Endothelial cell of umbilical vein (primary cell): ENCODE data around the gene SMAD2. TPM values are rescaled to one million over a fixed set of nuclear protein-coding genes. Genes with fewer than 3 reads are reported as not detected.
A peak's percentile ranks its signal among the peaks of the same experiment; 100 is the strongest.

Experiments used
- BruUV-seq: library from RNA; stranded (reverse); fragments of 400-500 nt; replicated peaks from 2 replicates; lab custom pipeline; 2021; lab: Mats Ljungman, UMichigan
- CTCF ChIA-PET: fragments of 300-600, 350-600 bp; sonication (Branson Sonifier 250); formaldehyde crosslinking; loops from one replicate; lab custom pipeline; 2021; ENCODE audit warnings: antibody characterized with exemption, inconsistent platforms; lab: Charles Lee
- POLR2A ChIA-PET: fragments of 300-600, 350-600 bp; sonication (Branson Sonifier 250); formaldehyde crosslinking; loops from one replicate; lab custom pipeline; 2021; ENCODE audit warnings: antibody characterized with exemption, inconsistent platforms; lab: Charles Lee
- DNase-seq: peaks from one replicate; pipeline ENCODE4 v3.0.0-alpha.2; 2011; ENCODE audit warnings: low read depth, low spot score
- FAIRE-seq: peaks from 2 replicates; lab custom pipeline; 2011; peaks lifted over from hg19 to GRCh38; lab: Jason Lieb, UNC
- H2AFZ ChIP-seq: 2 replicates; pipeline ENCODE4 v1.6.0; 2012; ENCODE audit warnings: low read depth, low read length, control low read depth, inconsistent platforms
- H3K27ac ChIP-seq: 2 replicates; pipeline ENCODE4 v1.5.1; 2011; ENCODE audit warnings: low read depth, mild to moderate bottlenecking, control low read depth, low read length, moderate library complexity; ENCODE audit not compliant: insufficient read depth
- H3K27me3 ChIP-seq, 2 experiments: 2 replicates each; pipeline versions ENCODE4 v1.6.0 to v1.6.1; 2011; ENCODE audit warnings: low read length in 2 of 2, mixed read lengths in 1 of 2; ENCODE audit not compliant: control insufficient read depth in 2 of 2, insufficient read depth in 2 of 2
- H3K36me3 ChIP-seq, 2 experiments: 2 replicates in 1 of 2; 3 replicates in 1 of 2; pipeline ENCODE4 v1.5.1; 2011; ENCODE audit warnings: low read length in 2 of 2, mild to moderate bottlenecking in 1 of 2, moderate library complexity in 1 of 2; ENCODE audit not compliant: control insufficient read depth in 2 of 2, insufficient read depth in 2 of 2; ENCODE audit errors: extremely low read depth in 1 of 2
- H3K4me1 ChIP-seq: 3 replicates; pipeline ENCODE4 v1.5.1; 2011; ENCODE audit warnings: mild to moderate bottlenecking, low read length; ENCODE audit not compliant: control insufficient read depth, insufficient read depth; ENCODE audit errors: extremely low read depth
- H3K4me2 ChIP-seq: 2 replicates; pipeline ENCODE4 v1.6.1; 2011; ENCODE audit warnings: low read length, control low read depth, mixed read lengths; ENCODE audit not compliant: insufficient read depth
- H3K4me3 ChIP-seq, 3 experiments: fragments of 200-600 bp in 1 of 3; sonication (generic), shearing (Covaris generic) in 1 of 3; replicated peaks in 1 of 3; 2 replicates each; pipeline ENCODE4 v1.5.1; 2011 to 2016; ENCODE audit warnings: control low read depth in 3 of 3, low read length in 3 of 3, mild to moderate bottlenecking in 2 of 3, inconsistent platforms in 1 of 3, low read depth in 1 of 3, moderate library complexity in 1 of 3; ENCODE audit not compliant: insufficient read depth in 1 of 3
- H3K79me2 ChIP-seq: 2 replicates; pipeline ENCODE4 v1.6.0; 2012; ENCODE audit warnings: low read length, inconsistent platforms; ENCODE audit not compliant: control insufficient read depth, insufficient read depth
- H3K9ac ChIP-seq: replicated peaks from 2 replicates; pipeline ENCODE3; 2011; ENCODE audit warnings: low read length, control low read depth; ENCODE audit not compliant: insufficient read depth; ENCODE audit errors: extremely low read depth
- H3K9me1 ChIP-seq: replicated peaks from 3 replicates; pipeline ENCODE4 v1.6.0; 2011; ENCODE audit warnings: mild to moderate bottlenecking, low read length; ENCODE audit not compliant: control insufficient read depth, insufficient read depth; ENCODE audit errors: extremely low read depth
- H3K9me3 ChIP-seq: replicated peaks from 2 replicates; pipeline ENCODE4 v1.5.1; 2012; ENCODE audit warnings: low read length, inconsistent platforms; ENCODE audit not compliant: control insufficient read depth, insufficient read depth
- H4K20me1 ChIP-seq: replicated peaks from 2 replicates; pipeline ENCODE3; 2011; ENCODE audit warnings: mild to moderate bottlenecking, low read length; ENCODE audit not compliant: control insufficient read depth, insufficient read depth; ENCODE audit errors: extremely low read depth
- CTCF ChIP-seq, 2 donors: IDR thresholded peaks; 1 replicate in 1 of 2; 2 replicates in 1 of 2; pipeline ENCODE4 v1.5.1; 2011; ENCODE audit warnings: low read length in 2 of 2, mild to moderate bottlenecking in 2 of 2, moderate library complexity in 2 of 2, control low read depth in 1 of 2, inconsistent platforms in 1 of 2, low read depth in 1 of 2; ENCODE audit not compliant: insufficient read depth in 1 of 2; ENCODE audit errors: extremely low read depth in 1 of 2
- EZH2 ChIP-seq: IDR thresholded peaks from 2 replicates; pipeline ENCODE4 v1.6.1; 2012; ENCODE audit warnings: borderline replicate concordance, low read depth, mild to moderate bottlenecking, moderate library complexity, low read length, inconsistent platforms; ENCODE audit not compliant: severe bottlenecking
- GATA2 ChIP-seq: IDR thresholded peaks from 2 replicates; pipeline ENCODE4 v1.7.0; 2011; ENCODE audit warnings: low read depth, mild to moderate bottlenecking, moderate library complexity, mixed read lengths, low read length; ENCODE audit not compliant: insufficient read length, insufficient read depth
- JUN ChIP-seq: IDR thresholded peaks from 2 replicates; pipeline ENCODE4 v1.6.1; 2011; ENCODE audit warnings: borderline replicate concordance, low read depth; ENCODE audit not compliant: insufficient read length, insufficient read depth
- MYC ChIP-seq: IDR thresholded peaks from one replicate; pipeline ENCODE4 v1.6.1; 2011; ENCODE audit warnings: mild to moderate bottlenecking, low read depth, low read length
- POLR2A ChIP-seq: IDR thresholded peaks from 2 replicates; pipeline ENCODE4 v1.6.1; 2012; ENCODE audit warnings: low read depth, mild to moderate bottlenecking, control low read depth, low read length
- POLR2AphosphoS5 ChIP-seq: IDR thresholded peaks from 2 replicates; pipeline ENCODE4 v1.6.1; 2012; ENCODE audit warnings: low read depth, mild to moderate bottlenecking, control low read depth, low read length, moderate library complexity; ENCODE audit not compliant: insufficient read depth
- dilution Hi-C: fragments of 300-500 bp; cut with MboI; formaldehyde crosslinking; loops from one replicate; pipeline ENCODE4 v1.15.0; 2019; ENCODE audit warnings: low sequenced_read_pairs; ENCODE audit not compliant: extremely low pct_ligation_motif_present
- intact Hi-C: fragments of 100-400 bp; cut with micrococcal nuclease; formaldehyde crosslinking; loops from one replicate; pipeline ENCODE4 v1.10.0; 2022
- polyA plus RNA-seq, 4 experiments: library from polyadenylated mRNA; depleted of rRNA in 3 of 4; stranded (reverse) in 3 of 4; unstranded in 1 of 4; fragments of >200 nt; gene quantifications; 2 replicates each; pipeline versions ENCODE4 v1.2.1 to v1.2.3, GENCODE V29; 2011 to 2012; ENCODE audit warnings: missing spikeins in 1 of 4
- total RNA-seq: library from RNA; stranded (reverse); gene quantifications from 2 replicates; pipeline ENCODE4 v1.2.3, GENCODE V29; 2021
- TF ChIP-seq, protein P1 (sequence below): IDR thresholded peaks from 2 replicates; pipeline ENCODE4 v1.6.1; 2011; ENCODE audit not compliant: insufficient read depth, insufficient read length

The SMAD2 gene
- total and polyA plus RNA-seq, 2 donors (not counting 3 experiments of a cell fraction or from before 2014, with no cell fraction given), result 40.3 to 123 TPM

DNA sequence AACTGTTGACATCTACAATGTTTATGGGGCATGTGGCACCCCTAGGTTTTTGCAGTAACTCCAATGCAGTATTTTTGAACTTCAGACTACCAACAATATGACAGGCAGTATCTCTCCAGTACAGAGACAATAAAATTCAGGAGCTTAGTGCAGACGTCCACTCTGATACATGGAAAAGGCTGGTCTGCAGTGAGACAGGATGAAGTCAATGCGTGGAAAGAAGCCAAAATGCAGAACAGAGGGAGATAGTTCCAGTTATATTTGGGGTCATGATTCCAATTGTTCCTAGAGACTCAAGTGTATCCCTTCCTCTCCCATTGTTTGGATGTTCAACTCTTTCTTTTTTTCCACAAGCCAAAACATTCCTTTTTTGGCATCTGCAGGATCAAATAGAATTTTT, 18.7 kb upstream of the SMAD2 start:
- Histone ChIP-seq H3K9ac (no peak overlapping the region), H2AFZ (no peak overlapping the region), H3K4me3 (no peak overlapping the region), H3K9me1 (no peaks in the 10 kb centered on the region), H3K36me3 (no peaks in the 10 kb centered on the region), H3K27ac (no peak overlapping the region), H3K9me3 (no peaks in the 10 kb centered on the region), H3K4me1 (no peaks in the 10 kb centered on the region), H3K4me2 (no peak overlapping the region), H3K27me3 (peaks cover 10 to 13% of the 10 kb centered on the region in 2 experiments), H3K79me2 (no peaks in the 10 kb centered on the region), H4K20me1 (no peaks in the 10 kb centered on the region)
- FAIRE-seq (no peak), DNase-seq (peak; percentile 34)
- POLR2A ChIA-PET, result no interaction called here
- no TSS peak for BruUV-seq
- intact Hi-C loops, result no loop called here
- TF ChIP-seq JUN (no peak), MYC (no peak), CTCF (IDR thresholded peaks at IDR 0.05; ENCODE audit: extremely low read depth in 1 of 2, insufficient read depth in 1 of 2, low read depth in 1 of 2, low read length in 2 of 2) (no peak), POLR2AphosphoS5 (no peak), EZH2 (no peak), GATA2 (no peak), POLR2A (no peak)
- TF ChIP-seq, protein P1, sequence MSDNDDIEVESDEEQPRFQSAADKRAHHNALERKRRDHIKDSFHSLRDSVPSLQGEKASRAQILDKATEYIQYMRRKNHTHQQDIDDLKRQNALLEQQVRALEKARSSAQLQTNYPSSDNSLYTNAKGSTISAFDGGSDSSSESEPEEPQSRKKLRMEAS, result no peak
- CTCF ChIA-PET, result no interaction called here
- dilution Hi-C loops, result no loop called here
